ENCODE results near the gene ATP6V1B1. TPM values are rescaled to one million over a fixed set of nuclear protein-coding genes. Genes with fewer than 3 reads are reported as not detected.

ATP6V1B1 gene
- total and polyA plus RNA-seq, 2 of the 13 experiments (the other 11 are each of a cell fraction or from before 2014, with no cell fraction given), result 0.58 to 1.6 TPM

DNA sequence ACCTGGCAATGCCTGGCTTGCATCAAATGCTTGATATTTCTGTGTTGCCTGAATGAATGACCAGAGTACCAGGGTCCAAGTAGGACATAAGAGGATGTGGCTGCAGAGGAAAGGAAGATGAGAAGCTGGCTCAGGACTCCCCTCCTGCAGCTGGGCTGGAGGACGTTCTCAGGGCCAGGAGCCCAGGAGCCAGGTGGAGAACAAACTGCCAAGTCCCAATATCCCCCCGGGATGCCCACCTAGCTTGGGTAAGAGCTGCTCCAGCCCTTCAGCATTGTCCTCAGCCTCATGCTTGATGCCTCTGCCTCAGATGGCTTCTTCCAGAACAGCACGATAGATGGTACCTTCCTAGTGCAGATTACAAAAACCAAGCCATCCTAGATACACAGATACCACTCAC, 8.6 kb upstream of the ATP6V1B1 start:
- H3K4me2 ChIP-seq (ENCODE audit: low read depth, low read length), result no peak overlapping the region
- H3K27me3 ChIP-seq (ENCODE audit: control insufficient read depth in 1 of 2, insufficient read depth in 2 of 2, low read length in 2 of 2), result no peaks in the 10 kb centered on the region
- no peak overlapping the region for H3K4me3 ChIP-seq (replicated peaks in 1 of 3; ENCODE audit: insufficient read depth in 1 of 3, low read depth in 2 of 3, low read length in 3 of 3)
- BruUV-seq (replicated peaks), result no TSS peak
- H3K4me1 ChIP-seq (ENCODE audit: insufficient read depth, low read length), result peaks cover 9% of the 10 kb centered on the region
- no peak overlapping the region for H3K9ac ChIP-seq (ENCODE audit: insufficient read depth, low read depth, low read length)
- no peaks in the 10 kb centered on the region for H3K79me2 ChIP-seq (ENCODE audit: insufficient read depth, low read length)
- no peak overlapping the region for H2AFZ ChIP-seq (ENCODE audit: low read length)
- DNase-seq (ENCODE audit: low spot score), result no peak
- in situ Hi-C loops (cut with HindIII; ENCODE audit: extremely low pct_ligation_motif_present, low pct_unique_long_range_greater_than_20kb), result no loop called here
- FAIRE-seq, result no peak
- ChIA-PET CTCF (ENCODE audit: low intra/inter-chr PET ratio, low total read pairs) (no interaction called here), POLR2A (no interaction called here)
- no peak for ATAC-seq
- 69% methylated on average over 3 of the region's 3 CpGs for WGBS (ENCODE audit: low lambda C conversion rate)
- intact Hi-C loops (cut with micrococcal nuclease; ENCODE audit: unreplicated experiment), result no loop called here
- H3K9me3 ChIP-seq (ENCODE audit: low read length), result no peaks in the 10 kb centered on the region
- TF ChIP-seq IRF2 (CRISPR knock-in tag; IDR thresholded peaks at IDR 0.05) (no peak), ZNF343 (CRISPR knock-in tag; IDR thresholded peaks at IDR 0.05) (no peak), ZFAT (CRISPR knock-in tag; conservative IDR thresholded peaks at IDR 0.05) (no peak), KAT2B (IDR thresholded peaks at IDR 0.05; ENCODE audit: borderline replicate concordance, low read depth, low read length) (no peak), ZNF224 (CRISPR knock-in tag; IDR thresholded peaks at IDR 0.05) (no peak), ZNF615 (CRISPR knock-in tag; IDR thresholded peaks at IDR 0.05; ENCODE audit: borderline replicate concordance) (no peak)
- TF ChIP-seq, protein P1, sequence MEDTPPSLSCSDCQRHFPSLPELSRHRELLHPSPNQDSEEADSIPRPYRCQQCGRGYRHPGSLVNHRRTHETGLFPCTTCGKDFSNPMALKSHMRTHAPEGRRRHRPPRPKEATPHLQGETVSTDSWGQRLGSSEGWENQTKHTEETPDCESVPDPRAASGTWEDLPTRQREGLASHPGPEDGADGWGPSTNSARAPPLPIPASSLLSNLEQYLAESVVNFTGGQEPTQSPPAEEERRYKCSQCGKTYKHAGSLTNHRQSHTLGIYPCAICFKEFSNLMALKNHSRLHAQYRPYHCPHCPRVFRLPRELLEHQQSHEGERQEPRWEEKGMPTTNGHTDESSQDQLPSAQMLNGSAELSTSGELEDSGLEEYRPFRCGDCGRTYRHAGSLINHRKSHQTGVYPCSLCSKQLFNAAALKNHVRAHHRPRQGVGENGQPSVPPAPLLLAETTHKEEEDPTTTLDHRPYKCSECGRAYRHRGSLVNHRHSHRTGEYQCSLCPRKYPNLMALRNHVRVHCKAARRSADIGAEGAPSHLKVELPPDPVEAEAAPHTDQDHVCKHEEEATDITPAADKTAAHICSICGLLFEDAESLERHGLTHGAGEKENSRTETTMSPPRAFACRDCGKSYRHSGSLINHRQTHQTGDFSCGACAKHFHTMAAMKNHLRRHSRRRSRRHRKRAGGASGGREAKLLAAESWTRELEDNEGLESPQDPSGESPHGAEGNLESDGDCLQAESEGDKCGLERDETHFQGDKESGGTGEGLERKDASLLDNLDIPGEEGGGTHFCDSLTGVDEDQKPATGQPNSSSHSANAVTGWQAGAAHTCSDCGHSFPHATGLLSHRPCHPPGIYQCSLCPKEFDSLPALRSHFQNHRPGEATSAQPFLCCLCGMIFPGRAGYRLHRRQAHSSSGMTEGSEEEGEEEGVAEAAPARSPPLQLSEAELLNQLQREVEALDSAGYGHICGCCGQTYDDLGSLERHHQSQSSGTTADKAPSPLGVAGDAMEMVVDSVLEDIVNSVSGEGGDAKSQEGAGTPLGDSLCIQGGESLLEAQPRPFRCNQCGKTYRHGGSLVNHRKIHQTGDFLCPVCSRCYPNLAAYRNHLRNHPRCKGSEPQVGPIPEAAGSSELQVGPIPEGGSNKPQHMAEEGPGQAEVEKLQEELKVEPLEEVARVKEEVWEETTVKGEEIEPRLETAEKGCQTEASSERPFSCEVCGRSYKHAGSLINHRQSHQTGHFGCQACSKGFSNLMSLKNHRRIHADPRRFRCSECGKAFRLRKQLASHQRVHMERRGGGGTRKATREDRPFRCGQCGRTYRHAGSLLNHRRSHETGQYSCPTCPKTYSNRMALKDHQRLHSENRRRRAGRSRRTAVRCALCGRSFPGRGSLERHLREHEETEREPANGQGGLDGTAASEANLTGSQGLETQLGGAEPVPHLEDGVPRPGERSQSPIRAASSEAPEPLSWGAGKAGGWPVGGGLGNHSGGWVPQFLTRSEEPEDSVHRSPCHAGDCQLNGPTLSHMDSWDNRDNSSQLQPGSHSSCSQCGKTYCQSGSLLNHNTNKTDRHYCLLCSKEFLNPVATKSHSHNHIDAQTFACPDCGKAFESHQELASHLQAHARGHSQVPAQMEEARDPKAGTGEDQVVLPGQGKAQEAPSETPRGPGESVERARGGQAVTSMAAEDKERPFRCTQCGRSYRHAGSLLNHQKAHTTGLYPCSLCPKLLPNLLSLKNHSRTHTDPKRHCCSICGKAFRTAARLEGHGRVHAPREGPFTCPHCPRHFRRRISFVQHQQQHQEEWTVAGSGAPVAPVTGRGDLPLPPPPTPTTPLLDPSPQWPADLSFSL (CRISPR knock-in tag; IDR thresholded peaks at IDR 0.05), result no peak
- no peaks in the 10 kb centered on the region for H3K36me3 ChIP-seq (replicated peaks in 1 of 2; ENCODE audit: control insufficient read depth in 1 of 2, insufficient read depth in 2 of 2, low read length in 2 of 2)
- no peaks in the 10 kb centered on the region for H4K20me1 ChIP-seq (ENCODE audit: insufficient read depth, low read length)
- no peak overlapping the region for H3K27ac ChIP-seq (ENCODE audit: extremely low read length, insufficient read depth, low read length)

All from HepG2 (cell line).